Measurements from ENCODE around the gene ADAP1. TPM values are rescaled to one million over a fixed set of nuclear protein-coding genes. Genes with fewer than 3 reads are reported as not detected.

Gene ADAP1
- total RNA-seq, 1 donor: 1.3 TPM

DNA sequence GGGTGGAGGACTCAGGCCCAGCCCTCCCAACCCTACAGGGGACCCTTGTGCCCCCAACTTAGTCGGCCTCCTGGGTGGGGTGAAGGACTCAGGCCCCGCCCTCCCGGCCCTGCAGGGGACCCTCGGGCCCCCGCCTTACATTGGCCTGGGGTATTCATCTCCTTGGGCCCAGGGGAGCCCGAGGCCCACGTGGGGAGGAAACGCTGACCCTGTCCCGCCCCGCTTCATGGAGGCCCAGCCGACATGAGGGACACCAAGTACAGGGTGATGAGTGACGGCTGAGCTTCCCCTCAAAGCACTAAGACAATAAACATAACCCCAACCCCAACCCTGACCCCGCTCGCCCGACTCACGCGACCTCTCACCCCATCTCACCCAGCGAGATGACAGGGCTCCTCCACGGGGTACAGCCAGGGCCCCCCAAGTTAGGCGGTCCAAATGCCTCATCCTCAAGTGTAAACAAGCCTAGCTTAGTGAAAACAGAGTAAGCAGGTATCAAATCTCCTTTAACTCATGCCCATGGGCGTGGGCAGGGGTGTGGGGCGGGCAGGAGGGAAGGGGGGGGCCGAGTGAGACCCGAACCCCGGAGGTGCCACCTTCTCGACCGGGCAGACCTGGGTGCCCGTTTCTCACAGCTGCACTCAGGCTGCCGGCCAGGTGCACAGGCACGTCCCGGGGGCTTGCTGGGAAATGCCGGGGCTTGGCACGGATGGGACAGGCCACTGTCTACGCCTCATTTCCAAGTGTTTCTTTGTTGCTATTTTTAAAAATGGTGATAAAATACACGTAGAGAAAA lies 36.7 kb upstream of the ADAP1 start:
- no peak overlapping the region for H3K4me3 ChIP-seq (ENCODE audit: low read depth, low read length)
- TF ChIP-seq CTCF (IDR thresholded peaks at IDR 0.05; ENCODE audit: insufficient read depth, low read depth, low read length): no peak
- no peak for DNase-seq (ENCODE audit: low read depth)

DNA sequence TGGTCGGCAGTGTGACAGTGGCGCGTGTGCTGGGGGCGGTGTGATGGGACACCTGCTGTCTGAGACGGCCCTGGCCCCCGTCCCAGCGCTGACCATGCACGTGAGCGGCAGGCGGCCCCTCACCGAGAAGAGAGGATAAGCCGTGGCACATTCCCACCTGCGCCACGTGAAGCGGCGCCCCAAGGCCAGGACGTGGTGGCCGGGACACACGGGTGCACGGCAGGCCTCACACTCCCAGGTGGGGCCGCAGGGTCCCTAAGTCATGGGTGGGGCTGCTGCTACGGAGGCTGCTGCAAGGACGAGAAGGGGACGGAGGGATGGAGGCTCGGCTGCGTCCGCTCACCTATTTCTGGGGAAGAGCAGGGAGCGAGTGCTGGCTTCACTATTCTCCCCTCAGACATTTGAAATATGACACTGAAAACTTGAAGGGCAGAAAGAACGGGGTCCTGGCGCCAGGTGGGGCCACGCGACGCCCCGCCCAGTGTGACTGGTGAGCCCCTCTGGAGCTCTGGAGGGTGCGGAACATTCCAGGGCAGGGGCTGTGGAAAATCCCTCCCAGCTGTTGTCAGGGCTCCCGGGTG lies 36.0 kb upstream of the ADAP1 start:
- H3K4me3 ChIP-seq (ENCODE audit: low read depth, low read length): no peak overlapping the region
- no peak for TF ChIP-seq CTCF (IDR thresholded peaks at IDR 0.05; ENCODE audit: insufficient read depth, low read depth, low read length)
- no peak for DNase-seq (ENCODE audit: low read depth)

DNA sequence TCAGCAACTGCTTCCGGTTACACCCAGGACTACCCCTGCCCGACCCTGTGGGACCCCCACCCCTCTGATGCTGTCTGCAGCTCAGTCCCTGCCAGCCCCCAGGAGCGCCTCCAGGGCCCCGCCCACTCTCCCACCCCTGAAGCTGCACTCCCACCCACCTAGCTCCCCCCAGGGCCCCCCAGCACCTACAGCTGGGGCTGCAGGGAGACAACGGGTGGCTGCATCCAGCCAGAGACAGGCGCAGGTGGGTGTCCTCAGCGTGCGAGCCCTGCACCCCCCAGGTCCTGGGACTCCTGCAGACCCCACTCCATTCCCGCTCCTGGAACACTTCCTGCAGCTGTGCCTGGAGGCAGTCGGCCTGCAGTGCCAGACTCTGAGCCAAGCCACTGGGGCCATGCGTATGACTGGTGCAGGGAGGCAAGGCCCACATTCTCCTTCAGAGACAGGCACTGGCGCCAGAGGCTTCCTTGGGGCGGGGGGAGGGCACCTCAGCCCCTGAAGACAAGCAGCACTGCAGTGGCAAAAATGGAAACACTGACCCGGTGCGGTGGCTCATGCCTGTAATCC lies 34.6 kb upstream of the ADAP1 start:
- no peak for DNase-seq (ENCODE audit: low read depth)
- no peak for TF ChIP-seq CTCF (IDR thresholded peaks at IDR 0.05; ENCODE audit: insufficient read depth, low read depth, low read length)
- H3K4me3 ChIP-seq (ENCODE audit: low read depth, low read length): no peak overlapping the region

DNA sequence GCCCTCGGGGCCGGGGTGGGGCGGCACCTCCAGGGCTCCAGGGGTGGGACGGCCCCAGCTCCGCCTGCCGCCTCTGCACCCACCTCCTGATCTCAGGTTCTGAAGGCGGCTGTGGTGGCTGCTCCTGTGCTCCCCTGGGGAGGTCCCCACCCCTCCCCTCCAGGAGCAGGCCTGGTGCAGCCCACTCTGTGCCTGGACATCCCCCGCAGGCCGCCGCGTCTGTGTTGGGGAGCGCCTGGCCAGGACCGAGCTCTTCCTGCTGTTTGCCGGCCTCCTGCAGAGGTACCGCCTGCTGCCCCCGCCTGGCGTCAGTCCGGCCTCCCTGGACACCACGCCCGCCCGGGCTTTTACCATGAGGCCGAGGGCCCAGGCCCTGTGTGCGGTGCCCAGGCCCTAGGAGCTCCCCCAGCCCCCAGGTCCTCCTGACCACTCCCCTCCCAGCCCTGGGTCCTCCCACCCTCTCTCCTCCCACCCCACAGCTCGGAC lies 34.0 kb upstream of the ADAP1 start:
- no peak for DNase-seq (ENCODE audit: low read depth)
- no peak for TF ChIP-seq CTCF (IDR thresholded peaks at IDR 0.05; ENCODE audit: insufficient read depth, low read depth, low read length)
- no peak overlapping the region for H3K4me3 ChIP-seq (ENCODE audit: low read depth, low read length)

DNA sequence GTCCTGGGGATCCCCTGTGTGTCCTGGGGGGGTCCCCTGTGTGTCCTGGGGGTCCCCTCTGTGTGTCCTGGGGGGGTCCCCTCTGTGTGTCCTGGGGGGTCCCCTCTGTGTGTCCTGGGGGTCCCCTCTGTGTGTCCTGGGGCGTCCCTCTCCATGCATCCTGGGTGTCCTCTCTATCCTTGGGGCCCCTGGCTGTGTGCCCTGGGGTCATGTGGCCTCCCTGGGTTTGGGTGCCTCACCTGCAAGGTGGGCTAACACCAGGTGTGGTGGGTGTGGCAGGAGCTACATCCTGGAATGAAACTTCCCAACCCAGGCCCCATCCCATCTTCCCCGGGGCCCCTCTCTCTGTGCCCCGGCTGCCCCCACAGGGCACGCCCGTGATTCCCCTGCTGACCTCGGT lies 33.4 kb upstream of the ADAP1 start:
- no peak overlapping the region for H3K4me3 ChIP-seq (ENCODE audit: low read depth, low read length)
- no peak for DNase-seq (ENCODE audit: low read depth)
- no peak for TF ChIP-seq CTCF (IDR thresholded peaks at IDR 0.05; ENCODE audit: insufficient read depth, low read depth, low read length)

DNA sequence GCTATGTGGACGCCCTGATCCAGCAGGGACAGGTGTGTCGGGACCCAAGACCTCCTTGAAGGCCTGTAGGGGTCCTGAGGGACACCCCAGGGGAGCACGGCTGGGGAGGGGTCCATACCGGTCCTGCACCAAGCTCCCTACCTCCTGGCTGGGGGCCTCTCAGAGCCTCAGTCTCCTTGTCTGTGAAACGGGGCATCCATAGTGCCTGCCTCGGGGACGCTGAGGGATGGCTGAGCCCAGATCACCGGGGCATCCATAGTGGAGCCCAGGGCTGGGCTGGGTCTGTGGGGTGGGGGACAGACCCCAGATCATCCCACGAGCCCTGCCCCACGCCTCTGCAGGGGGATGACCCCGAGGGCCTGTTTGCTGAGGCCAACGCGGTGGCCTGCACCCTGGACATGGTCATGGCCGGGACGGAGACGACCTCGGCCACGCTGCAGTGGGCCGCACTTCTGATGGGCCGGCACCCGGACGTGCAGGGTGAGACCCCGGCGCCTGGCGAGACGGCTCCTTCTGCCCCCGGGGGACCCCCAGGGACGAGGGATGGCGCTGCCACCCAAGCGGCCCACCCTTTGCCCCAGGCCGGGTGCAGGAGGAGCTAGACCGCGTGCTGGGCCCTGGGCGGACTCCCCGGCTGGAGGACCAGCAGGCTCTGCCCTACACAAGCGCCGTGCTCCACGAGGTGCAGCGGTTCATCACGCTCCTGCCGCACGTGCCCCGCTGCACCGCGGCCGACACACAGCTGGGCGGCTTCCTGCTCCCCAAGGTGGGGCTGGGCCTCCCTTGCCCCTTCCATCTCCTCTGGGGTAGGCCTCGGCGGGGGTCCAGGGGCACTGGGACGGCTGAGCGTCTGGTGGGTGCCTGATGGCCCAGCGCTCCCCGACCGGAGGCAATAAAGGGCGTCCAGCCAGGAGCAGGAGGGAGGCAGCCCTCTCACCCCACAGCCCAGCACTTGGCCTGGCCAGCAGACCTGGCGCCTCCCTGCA lies 32.6 kb upstream of the ADAP1 start:
- DNase-seq (ENCODE audit: low read depth): no peak
- TF ChIP-seq CTCF (IDR thresholded peaks at IDR 0.05; ENCODE audit: insufficient read depth, low read depth, low read length): no peak
- H3K4me3 ChIP-seq (ENCODE audit: low read depth, low read length): no peak overlapping the region

All from fibroblast of villous mesenchyme (primary cell).